Trophoblast cell (in vitro differentiated cells and primary cell): Measurements from ENCODE around the gene FBXL19.

Experiments used
- DNase-seq, 2 donors: peaks; one replicate each; pipeline ENCODE4 v3.0.0-alpha.2; 2016
- H2AFZ ChIP-seq: 2 replicates; pipeline ENCODE4 v1.6.1; 2013; ENCODE audit warnings: low read length, moderate library complexity, mild to moderate bottlenecking; ENCODE audit not compliant: insufficient read depth, poor library complexity
- H2AK5ac ChIP-seq: 2 replicates; pipeline ENCODE4 v1.6.1; 2013; ENCODE audit warnings: mild to moderate bottlenecking, low read length
- H2BK120ac ChIP-seq: 2 replicates; pipeline ENCODE4 v1.6.1; 2013; ENCODE audit warnings: low read length, mild to moderate bottlenecking, moderate library complexity; ENCODE audit not compliant: insufficient read depth, poor library complexity
- H2BK12ac ChIP-seq: 2 replicates; pipeline ENCODE4 v1.6.1; 2013; ENCODE audit warnings: mild to moderate bottlenecking, low read length, moderate library complexity
- H2BK5ac ChIP-seq: 2 replicates; pipeline ENCODE4 v1.6.1; 2013; ENCODE audit warnings: low read length, low read depth, moderate library complexity, mild to moderate bottlenecking; ENCODE audit not compliant: poor library complexity
- H3K14ac ChIP-seq: 2 replicates; pipeline ENCODE4 v1.6.1; 2013; ENCODE audit warnings: mild to moderate bottlenecking, low read length
- H3K18ac ChIP-seq: 2 replicates; pipeline ENCODE4 v1.6.1; 2013; ENCODE audit warnings: mild to moderate bottlenecking, low read length
- H3K23ac ChIP-seq: 2 replicates; pipeline ENCODE4 v1.6.1; 2013; ENCODE audit warnings: low read length
- H3K27ac ChIP-seq: 2 replicates; pipeline ENCODE4 v1.5.1; 2013; ENCODE audit warnings: low read depth, mild to moderate bottlenecking, inconsistent platforms, low read length, moderate library complexity
- H3K27me3 ChIP-seq: 2 replicates; pipeline ENCODE4 v1.6.1; 2013; ENCODE audit warnings: inconsistent platforms, mild to moderate bottlenecking, low read length, moderate library complexity; ENCODE audit not compliant: insufficient read depth
- H3K36me3 ChIP-seq, 2 experiments: 1 replicate in 1 of 2; 2 replicates in 1 of 2; pipeline ENCODE4 v1.6.1; 2013; ENCODE audit warnings: low read length in 2 of 2, mild to moderate bottlenecking in 2 of 2, moderate library complexity in 1 of 2; ENCODE audit not compliant: insufficient read depth in 2 of 2, control insufficient read depth in 1 of 2
- H3K4ac ChIP-seq: 2 replicates; pipeline ENCODE4 v1.6.1; 2013; ENCODE audit warnings: low read depth, mild to moderate bottlenecking, low read length, moderate library complexity
- H3K4me1 ChIP-seq, 2 experiments: 1 replicate in 1 of 2; 2 replicates in 1 of 2; pipeline ENCODE4 v1.6.1; 2013; ENCODE audit warnings: low read length in 2 of 2, mild to moderate bottlenecking in 2 of 2, moderate library complexity in 1 of 2; ENCODE audit not compliant: insufficient read depth in 2 of 2, control insufficient read depth in 1 of 2
- H3K4me2 ChIP-seq: 2 replicates; pipeline ENCODE4 v1.6.1; 2013; ENCODE audit warnings: inconsistent platforms, mild to moderate bottlenecking, low read length, moderate library complexity
- H3K4me3 ChIP-seq: 2 replicates; pipeline ENCODE4 v1.5.1; 2013; ENCODE audit warnings: mild to moderate bottlenecking, low read depth, low read length, inconsistent platforms
- H3K79me1 ChIP-seq: one replicate; pipeline ENCODE4 v1.6.1; 2013; ENCODE audit warnings: low read length
- H3K79me2 ChIP-seq: 2 replicates; pipeline ENCODE4 v1.6.1; 2013; ENCODE audit warnings: low read length, mild to moderate bottlenecking; ENCODE audit not compliant: control insufficient read depth, insufficient read depth, poor library complexity
- H3K9ac ChIP-seq: 2 replicates; pipeline ENCODE4 v1.6.1; 2013; ENCODE audit warnings: mild to moderate bottlenecking, low read length
- H3K9me3 ChIP-seq: 2 replicates; pipeline ENCODE4 v1.6.1; 2013; ENCODE audit warnings: low read depth, mild to moderate bottlenecking, control low read depth, inconsistent platforms, low read length; ENCODE audit not compliant: insufficient read depth
- H4K12ac ChIP-seq: 2 replicates; pipeline ENCODE4 v1.6.1; 2013; ENCODE audit warnings: low read depth, mild to moderate bottlenecking, low read length, moderate library complexity
- H4K8ac ChIP-seq: 2 replicates; pipeline ENCODE4 v1.6.1; 2013; ENCODE audit warnings: low read depth, mild to moderate bottlenecking, low read length, moderate library complexity
- H4K91ac ChIP-seq: one replicate; pipeline ENCODE4 v1.6.1; 2013; ENCODE audit warnings: low read depth, mild to moderate bottlenecking, low read length, moderate library complexity
- WGBS: extraction: QIAGEN DNeasy Blood & Tissue Kit; methylation state at CpG from one replicate; pipeline ENCODE4 v1.1.7; 2013; ENCODE audit warnings: missing lambda C conversion rate; ENCODE audit not compliant: insufficient read length, insufficient coverage; ENCODE audit errors: extremely low coverage; 5-methylcytosine and 5-hydroxymethylcytosine counted together

Gene FBXL19

GRCh38 chr16:30921748-30922419 is 1.5 kb upstream of the FBXL19 start:
- H3K4me1 ChIP-seq: peaks cover 4 to 5% of the 10 kb centered on the region in 2 experiments
- H3K18ac ChIP-seq: peak overlapping the region; percentile 92
- peak overlapping the region; percentile 88 for H4K91ac ChIP-seq
- peak overlapping the region; percentile 75 for H3K27ac ChIP-seq
- H3K27me3 ChIP-seq: no peaks in the 10 kb centered on the region
- H3K9me3 ChIP-seq: no peaks in the 10 kb centered on the region
- H2AK5ac ChIP-seq: peak overlapping the region; percentile 52
- peak overlapping the region; percentile 77 for H3K4ac ChIP-seq
- no peak overlapping the region for H2BK12ac ChIP-seq
- peak overlapping the region; percentile 87 for H3K14ac ChIP-seq
- peak overlapping the region; percentile 87 for H4K8ac ChIP-seq
- peak overlapping the region; percentile 65 for H2BK5ac ChIP-seq
- peak; percentile 95 to 97 for DNase-seq
- no CpG with 5 or more reads among the region's 37 CpGs for WGBS
- H3K4me3 ChIP-seq: peak overlapping the region; percentile 75
- peaks cover 12 to 15% of the 10 kb centered on the region in 2 experiments for H3K36me3 ChIP-seq
- H3K79me1 ChIP-seq: peaks cover 17% of the 10 kb centered on the region
- H2AFZ ChIP-seq: peak overlapping the region; percentile 67
- H3K9ac ChIP-seq: peak overlapping the region; percentile 69
- H3K4me2 ChIP-seq: peak overlapping the region; percentile 83
- peaks cover 9% of the 10 kb centered on the region for H3K79me2 ChIP-seq
- no peak overlapping the region for H3K23ac ChIP-seq
- H4K12ac ChIP-seq: peak overlapping the region; percentile 94
- peak overlapping the region; percentile 64 for H2BK120ac ChIP-seq

GRCh38 chr16:30922420-30922959 is 882 bp upstream of the FBXL19 start:
- H3K4me2 ChIP-seq: peak overlapping the region; percentile 83
- H2BK5ac ChIP-seq: peak overlapping the region; percentile 79
- peak overlapping the region; percentile 92 for H4K8ac ChIP-seq
- H3K79me2 ChIP-seq: peaks cover 9% of the 10 kb centered on the region
- peak overlapping the region; percentile 75 for H3K27ac ChIP-seq
- H2BK120ac ChIP-seq: peak overlapping the region; percentile 57
- H3K36me3 ChIP-seq: peaks cover 19 to 21% of the 10 kb centered on the region in 2 experiments
- H2BK12ac ChIP-seq: no peak overlapping the region
- H3K27me3 ChIP-seq: no peaks in the 10 kb centered on the region
- H2AK5ac ChIP-seq: no peak overlapping the region
- H3K9me3 ChIP-seq: no peaks in the 10 kb centered on the region
- peak overlapping the region; percentile 92 for H3K18ac ChIP-seq
- no CpG with 5 or more reads among the region's 42 CpGs for WGBS
- peak overlapping the region; percentile 59 for H3K9ac ChIP-seq
- H3K4me1 ChIP-seq: peaks cover 4 to 5% of the 10 kb centered on the region in 2 experiments
- H3K79me1 ChIP-seq: peaks cover 17% of the 10 kb centered on the region
- DNase-seq: peak; percentile 99 to 100
- peak overlapping the region; percentile 94 for H3K14ac ChIP-seq
- peak overlapping the region; percentile 43 for H4K12ac ChIP-seq
- H3K23ac ChIP-seq: no peak overlapping the region
- peak overlapping the region; percentile 91 for H4K91ac ChIP-seq
- peak overlapping the region; percentile 76 for H2AFZ ChIP-seq
- H3K4ac ChIP-seq: peak overlapping the region; percentile 33
- H3K4me3 ChIP-seq: peak overlapping the region; percentile 80

GRCh38 chr16:30922960-30923535 is 324 bp upstream of the FBXL19 start:
- Histone ChIP-seq H3K4me2 (peak overlapping the region; percentile 46), H2BK5ac (peak overlapping the region; percentile 79), H3K27me3 (no peaks in the 10 kb centered on the region), H2BK12ac (no peak overlapping the region), H3K18ac (peak overlapping the region; percentile 75), H2AK5ac (no peak overlapping the region), H3K4me1 (peaks cover 4 to 5% of the 10 kb centered on the region in 2 experiments), H3K4me3 (peak overlapping the region; percentile 80), H3K9me3 (no peaks in the 10 kb centered on the region), H3K14ac (peak overlapping the region; percentile 94), H2BK120ac (peak overlapping the region; percentile 57), H2AFZ (peak overlapping the region; percentile 76), H4K12ac (peak overlapping the region; percentile 43), H4K91ac (peak overlapping the region; percentile 91), H3K4ac (peak overlapping the region; percentile 33), H3K79me2 (peaks cover 9% of the 10 kb centered on the region), H3K36me3 (peaks cover 22 to 26% of the 10 kb centered on the region in 2 experiments), H3K79me1 (peaks cover 17% of the 10 kb centered on the region), H3K23ac (no peak overlapping the region), H3K9ac (peak overlapping the region; percentile 59), H3K27ac (peak overlapping the region; percentile 71), H4K8ac (peak overlapping the region; percentile 92)
- DNase-seq: peak; percentile 100
- WGBS: no CpG with 5 or more reads among the region's 33 CpGs

- no peak for DNase-seq
- peak overlapping the region; percentile 69 for H3K27ac ChIP-seq
- peak overlapping the region; percentile 97 for H3K18ac ChIP-seq
- peak overlapping the region; percentile 81 for H2AK5ac ChIP-seq
- H3K4me1 ChIP-seq: peaks cover 4 to 5% of the 10 kb centered on the region in 2 experiments
- no peak overlapping the region for H3K23ac ChIP-seq
- peak overlapping the region; percentile 70 for H2BK5ac ChIP-seq
- peaks cover 9% of the 10 kb centered on the region for H3K79me2 ChIP-seq
- peak overlapping the region; percentile 30 for H2AFZ ChIP-seq
- H3K9me3 ChIP-seq: no peaks in the 10 kb centered on the region
- H2BK12ac ChIP-seq: no peak overlapping the region
- peaks cover 31 to 37% of the 10 kb centered on the region in 2 experiments for H3K36me3 ChIP-seq
- peaks cover 17% of the 10 kb centered on the region for H3K79me1 ChIP-seq
- peak overlapping the region; percentile 84 for H3K4me2 ChIP-seq
- H3K9ac ChIP-seq: peak overlapping the region; percentile 84
- peak overlapping the region; percentile 96 for H3K14ac ChIP-seq
- WGBS: no CpG with 5 or more reads among the region's 53 CpGs
- H3K27me3 ChIP-seq: no peaks in the 10 kb centered on the region
- H4K91ac ChIP-seq: peak overlapping the region; percentile 96
- H4K12ac ChIP-seq: peak overlapping the region; percentile 86
- H3K4ac ChIP-seq: peak overlapping the region; percentile 82
- H3K4me3 ChIP-seq: peak overlapping the region; percentile 82
- H4K8ac ChIP-seq: peak overlapping the region; percentile 63
- H2BK120ac ChIP-seq: peak overlapping the region; percentile 63
Measured at GRCh38 chr16:30924076-30924912, 922 bp downstream of the FBXL19 start.
